BJ (cell line): Measurements from ENCODE around the gene NDUFS8. TPM values are rescaled to one million over a fixed set of nuclear protein-coding genes. Genes with fewer than 3 reads are reported as not detected.

Experiments used
- CTCF ChIA-PET: fragments of 350-600 bp; formaldehyde crosslinking; extraction: SDS; loops from one replicate; lab custom pipeline; 2021; ENCODE audit warnings: antibody characterized with exemption, inconsistent platforms; lab: Yijun Ruan, JAX
- POLR2A ChIA-PET: fragments of 300-600 bp; sonication (Branson Sonifier 250); formaldehyde crosslinking; extraction: SDS; loops from one replicate; lab custom pipeline; 2021; ENCODE audit warnings: antibody characterized with exemption; lab: Charles Lee
- DNase-seq: peaks from one replicate; pipeline ENCODE4 v3.0.0-alpha.2; 2011; ENCODE audit warnings: low read depth
- H3K27me3 ChIP-seq: 2 replicates; pipeline ENCODE4 v1.6.0; 2011; ENCODE audit warnings: low read length; ENCODE audit not compliant: control insufficient read depth, insufficient read depth
- H3K36me3 ChIP-seq: 2 replicates; pipeline ENCODE4 v1.5.1; 2011; ENCODE audit warnings: low read length; ENCODE audit not compliant: control insufficient read depth, insufficient read depth
- H3K4me3 ChIP-seq: 2 replicates; pipeline ENCODE4 v1.5.1; 2011; ENCODE audit warnings: low read depth, mild to moderate bottlenecking, control low read depth, low read length
- CTCF ChIP-seq: IDR thresholded peaks from 2 replicates; pipeline ENCODE4 v1.5.1; 2011; ENCODE audit warnings: low read depth, mild to moderate bottlenecking, control low read depth, inconsistent platforms, low read length, moderate library complexity; ENCODE audit not compliant: insufficient read depth
- polyA plus RNA-seq: library from polyadenylated mRNA; depleted of rRNA; stranded (reverse); fragments of >200 nt; gene quantifications from 2 replicates; pipeline ENCODE4 v1.2.3, GENCODE V29; 2011

Gene NDUFS8
- polyA plus RNA-seq, 1 experiment = 101 TPM

- peaks cover 16% of the 10 kb centered on the region for H3K36me3 ChIP-seq
- POLR2A ChIA-PET = no interaction called here
Observed at GRCh38 chr11:68027667-68028066, 2.8 kb upstream of the NDUFS8 start.

GRCh38 chr11:68028802-68029545, 1.5 kb upstream of the NDUFS8 start:
- no peaks in the 10 kb centered on the region for H3K27me3 ChIP-seq
- CTCF ChIA-PET = interaction anchor here (1.0 to 2.2 kb wide), 3 partner anchors 10 to 18 kb away, joined by 3 to 7 read pairs (median 5); no protein-coding TSS in a partner anchor
- TF ChIP-seq CTCF = no peak
- no peak for DNase-seq
- POLR2A ChIA-PET = interaction anchor here (0.7 kb wide), 2 partner anchors 162 to 373 kb away, joined by 9 to 13 read pairs; no protein-coding TSS in a partner anchor
- peaks cover 25% of the 10 kb centered on the region for H3K36me3 ChIP-seq
- H3K4me3 ChIP-seq = no peak overlapping the region

More at GRCh38 chr11:68027667-68028066, 2.8 kb upstream of the NDUFS8 start:
- no peaks in the 10 kb centered on the region for H3K27me3 ChIP-seq
- no peak overlapping the region for H3K4me3 ChIP-seq
- no peak for DNase-seq
- CTCF ChIA-PET = interaction anchor here (0.7 to 2.1 kb wide), 2 partner anchors 14 to 23 kb away, joined by 3 to 7 read pairs; no protein-coding TSS in a partner anchor
- TF ChIP-seq CTCF = no peak

- CTCF ChIA-PET = interaction anchor here (1.1 kb wide), 1 partner anchor 17 kb away, joined by 4 read pairs; no protein-coding TSS in a partner anchor
- POLR2A ChIA-PET = no interaction called here
- peaks cover 16% of the 10 kb centered on the region for H3K36me3 ChIP-seq
- no peak for DNase-seq
- H3K27me3 ChIP-seq = no peaks in the 10 kb centered on the region
- H3K4me3 ChIP-seq = peak overlapping the region; percentile 94
- TF ChIP-seq CTCF = no peak
Observed at GRCh38 chr11:68031144-68031464, 623 bp downstream of the NDUFS8 start.

- no peak overlapping the region for H3K4me3 ChIP-seq
- no peak for DNase-seq
- no peaks in the 10 kb centered on the region for H3K27me3 ChIP-seq
- ChIA-PET CTCF (no interaction called here), POLR2A (no interaction called here)
- TF ChIP-seq CTCF = no peak
- H3K36me3 ChIP-seq = peaks cover 16% of the 10 kb centered on the region
Observed at GRCh38 chr11:68032003-68032402, 1.5 kb downstream of the NDUFS8 start.

GRCh38 chr11:68032997-68033707, 2.7 kb downstream of the NDUFS8 start:
- H3K27me3 ChIP-seq = no peaks in the 10 kb centered on the region
- ChIA-PET POLR2A (no interaction called here), CTCF (no interaction called here)
- peaks cover 17% of the 10 kb centered on the region for H3K36me3 ChIP-seq
- DNase-seq = no peak
- H3K4me3 ChIP-seq = no peak overlapping the region
- TF ChIP-seq CTCF = no peak
